Gastroesophageal sphincter (tissue), 4 donors: ENCODE results near the gene STAP2. TPM values are rescaled to one million over a fixed set of nuclear protein-coding genes. Genes with fewer than 3 reads are reported as not detected.

Experiments used
- ATAC-seq: fragments of 150-250 bp; one replicate; pipeline ENCODE4 v1.9.1; 2016; ENCODE audit warnings: mild to moderate bottlenecking, moderate library complexity
- H3K27ac ChIP-seq, 4 donors: fragments of 200-600 bp; sonication (generic) in 3 of 4; 1 replicate in 3 of 4; 2 replicates in 1 of 4; pipeline ENCODE4 v1.5.1; 2016 to 2019
- H3K27me3 ChIP-seq: fragments of 200-600 bp; sonication (generic); one replicate; pipeline ENCODE4 v1.5.1; 2019
- H3K36me3 ChIP-seq, 2 donors: fragments of 200-600 bp; sonication (generic); one replicate each; pipeline ENCODE4 v1.5.1; 2019; ENCODE audit warnings: control low read depth in 1 of 2
- H3K4me1 ChIP-seq, 3 donors: fragments of 200-600 bp; sonication (generic); 1 replicate in 2 of 3; 2 replicates in 1 of 3; pipeline ENCODE4 v1.5.1; 2016 to 2019; ENCODE audit warnings: control low read depth in 2 of 3
- H3K4me3 ChIP-seq, 2 donors: fragments of 200-600 bp; sonication (generic); one replicate each; pipeline ENCODE4 v1.5.1; 2019; ENCODE audit warnings: mild to moderate bottlenecking in 1 of 2, moderate library complexity in 1 of 2
- H3K9me3 ChIP-seq, 3 donors: fragments of 200-600 bp; sonication (generic); one replicate each; pipeline ENCODE4 v1.5.1; 2017 to 2019; ENCODE audit warnings: control low read depth in 2 of 3
- EP300 ChIP-seq: sonication (generic); formaldehyde crosslinking; IDR thresholded peaks from one replicate; pipeline ENCODE4 v1.6.1; 2017; ENCODE audit warnings: antibody characterized with exemption, mild to moderate bottlenecking
- POLR2A ChIP-seq, 2 donors: fragments of 450-650 bp; IDR thresholded peaks; one replicate each; pipeline ENCODE4 v1.6.1; 2017; ENCODE audit warnings: antibody characterized with exemption in 2 of 2, mild to moderate bottlenecking in 2 of 2, moderate library complexity in 1 of 2
- POLR2AphosphoS5 ChIP-seq: sonication (generic); formaldehyde crosslinking; IDR thresholded peaks from one replicate; pipeline ENCODE4 v1.6.1; 2017; ENCODE audit warnings: antibody characterized with exemption
- WGBS, 2 donors: methylation state at CpG; one replicate each; pipeline ENCODE4 v1.1.5; 2018; ENCODE audit warnings: low coverage in 1 of 2; 5-methylcytosine and 5-hydroxymethylcytosine counted together
- total RNA-seq, 4 donors: library from RNA; depleted of rRNA; stranded (reverse); fragments of >200 nt; gene quantifications; one replicate each; pipeline ENCODE4 v1.1.0, GENCODE V29; 2016
- TF ChIP-seq, protein P1 (sequence below), 4 experiments: fragments of 200-600 bp in 2 of 4; fragments of 450-650 bp in 2 of 4; sonication (generic) in 1 of 4; IDR thresholded peaks; one replicate each; pipeline ENCODE4 v1.5.1; 2017 to 2019; ENCODE audit warnings: antibody characterized with exemption in 4 of 4, mild to moderate bottlenecking in 2 of 4, moderate library complexity in 2 of 4

Gene STAP2, protein sequence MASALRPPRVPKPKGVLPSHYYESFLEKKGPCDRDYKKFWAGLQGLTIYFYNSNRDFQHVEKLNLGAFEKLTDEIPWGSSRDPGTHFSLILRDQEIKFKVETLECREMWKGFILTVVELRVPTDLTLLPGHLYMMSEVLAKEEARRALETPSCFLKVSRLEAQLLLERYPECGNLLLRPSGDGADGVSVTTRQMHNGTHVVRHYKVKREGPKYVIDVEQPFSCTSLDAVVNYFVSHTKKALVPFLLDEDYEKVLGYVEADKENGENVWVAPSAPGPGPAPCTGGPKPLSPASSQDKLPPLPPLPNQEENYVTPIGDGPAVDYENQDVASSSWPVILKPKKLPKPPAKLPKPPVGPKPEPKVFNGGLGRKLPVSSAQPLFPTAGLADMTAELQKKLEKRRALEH
- 1 to 10 TPM in 3 of 4 donors, not detected in 1; 1.4 to 5.6 (median 4.9) TPM for total RNA-seq

DNA sequence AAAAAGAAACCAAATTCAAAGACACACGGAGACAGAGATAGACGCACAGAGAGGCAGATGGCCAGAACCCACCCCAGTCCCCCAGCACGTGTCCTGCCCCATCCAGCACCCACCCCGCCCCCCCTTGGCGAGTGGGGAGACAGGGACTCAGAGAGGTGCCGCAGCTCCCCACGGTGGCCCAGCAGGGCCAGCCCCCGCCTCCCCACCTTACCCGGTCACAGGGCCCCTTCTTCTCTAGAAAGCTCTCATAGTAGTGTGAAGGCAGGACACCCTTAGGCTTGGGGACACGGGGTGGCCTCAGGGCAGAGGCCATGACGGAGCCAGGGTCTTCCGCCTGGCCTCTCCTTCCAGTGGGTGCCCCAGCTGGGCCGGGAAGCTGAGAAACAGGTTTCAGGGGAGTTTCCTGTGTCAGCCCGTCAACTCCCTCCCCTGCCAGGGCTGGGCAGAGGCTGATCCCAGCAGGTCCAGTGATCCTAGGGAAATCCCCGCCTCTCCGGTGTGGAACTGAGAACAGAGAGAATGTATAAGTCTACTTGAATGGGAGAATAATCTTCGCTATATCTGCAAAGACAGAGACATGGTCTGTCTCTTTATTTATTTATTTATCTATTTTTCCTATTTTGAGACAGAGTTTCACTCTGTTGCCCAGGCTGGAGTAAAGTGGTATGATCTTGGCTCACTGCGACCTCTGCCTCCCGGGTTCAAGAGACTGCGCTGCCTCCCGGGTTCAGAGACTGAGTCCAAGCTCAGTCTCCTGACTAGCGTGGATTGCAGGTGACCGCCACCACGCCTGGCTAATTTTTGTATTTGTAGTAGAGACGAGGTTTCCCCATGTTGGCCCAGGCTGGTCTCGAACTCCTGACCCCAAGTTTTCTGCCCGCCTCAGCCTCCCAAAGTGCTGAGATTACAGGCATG lies at the start of gene STAP2:
Gene STAP2, minus strand, starts transcription at position 387 of the 915 bp plus-strand sequence. Its CDS starts 74 bp downstream, at position 313.
- H3K27ac ChIP-seq, result peak within 1 kb of the TSS in 3 of 4 donors; percentile 2 to 57 (median 43)
- no peaks in the 10 kb centered on the region for H3K27me3 ChIP-seq
- TF ChIP-seq, protein P1, sequence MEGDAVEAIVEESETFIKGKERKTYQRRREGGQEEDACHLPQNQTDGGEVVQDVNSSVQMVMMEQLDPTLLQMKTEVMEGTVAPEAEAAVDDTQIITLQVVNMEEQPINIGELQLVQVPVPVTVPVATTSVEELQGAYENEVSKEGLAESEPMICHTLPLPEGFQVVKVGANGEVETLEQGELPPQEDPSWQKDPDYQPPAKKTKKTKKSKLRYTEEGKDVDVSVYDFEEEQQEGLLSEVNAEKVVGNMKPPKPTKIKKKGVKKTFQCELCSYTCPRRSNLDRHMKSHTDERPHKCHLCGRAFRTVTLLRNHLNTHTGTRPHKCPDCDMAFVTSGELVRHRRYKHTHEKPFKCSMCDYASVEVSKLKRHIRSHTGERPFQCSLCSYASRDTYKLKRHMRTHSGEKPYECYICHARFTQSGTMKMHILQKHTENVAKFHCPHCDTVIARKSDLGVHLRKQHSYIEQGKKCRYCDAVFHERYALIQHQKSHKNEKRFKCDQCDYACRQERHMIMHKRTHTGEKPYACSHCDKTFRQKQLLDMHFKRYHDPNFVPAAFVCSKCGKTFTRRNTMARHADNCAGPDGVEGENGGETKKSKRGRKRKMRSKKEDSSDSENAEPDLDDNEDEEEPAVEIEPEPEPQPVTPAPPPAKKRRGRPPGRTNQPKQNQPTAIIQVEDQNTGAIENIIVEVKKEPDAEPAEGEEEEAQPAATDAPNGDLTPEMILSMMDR (IDR thresholded peaks at IDR 0.05), result no peak
- TF ChIP-seq POLR2AphosphoS5, result no peak
- no peak for TF ChIP-seq EP300
- TF ChIP-seq POLR2A (IDR thresholded peaks at IDR 0.05), result no peak
- no peaks in the 10 kb centered on the region for H3K9me3 ChIP-seq
- H3K36me3 ChIP-seq, result no peaks in the 10 kb centered on the region
- ATAC-seq, result no peak
- peak within 1 kb of the TSS; percentile 26 to 48 for H3K4me3 ChIP-seq
- H3K4me1 ChIP-seq, result peaks cover 0 to 20% (median 3%) of the 10 kb centered on the region in 3 donors
- WGBS, 2 donors, result 58 to 92% methylated on average over 7 to 16 of the region's 27 CpGs

DNA sequence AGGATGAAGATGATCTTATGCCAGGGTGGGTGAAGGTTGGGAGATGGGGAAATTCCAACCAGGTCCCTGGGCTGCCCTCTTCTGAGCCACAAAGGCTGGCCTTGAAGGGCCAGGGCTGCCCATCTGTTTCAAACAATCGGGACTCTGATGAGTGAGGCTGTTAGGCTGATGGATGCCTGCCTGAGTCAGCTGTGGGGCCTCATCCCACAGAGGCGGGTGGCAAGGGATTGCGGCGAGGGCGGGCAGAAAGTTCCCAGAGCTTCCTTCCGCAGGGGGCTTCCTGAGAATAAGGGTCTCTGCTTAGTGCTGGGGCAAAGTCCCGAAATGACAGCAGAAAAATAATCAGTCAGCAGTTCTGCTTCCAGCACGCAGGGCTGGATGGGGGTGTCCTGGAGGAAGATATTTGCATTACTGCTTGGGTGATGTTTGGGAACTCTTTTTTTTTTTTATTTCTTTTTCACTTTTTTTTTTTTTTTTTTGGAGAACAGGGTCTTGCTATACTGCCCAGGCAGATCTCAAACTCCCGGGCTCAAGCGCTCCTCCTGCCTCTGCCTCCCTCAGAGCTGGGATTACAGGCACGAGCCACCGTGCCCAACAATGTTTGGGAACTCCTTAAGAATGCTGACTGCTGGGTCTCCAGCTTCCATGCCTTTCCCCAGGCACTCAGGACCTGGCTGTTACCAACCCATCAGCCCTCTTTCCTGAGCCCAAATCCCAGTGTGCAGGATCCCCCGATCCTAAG lies 47.6 kb upstream of the STAP2 start:
- ATAC-seq, result no peak
- Histone ChIP-seq H3K9me3 (no peaks in the 10 kb centered on the region), H3K27ac (peak overlapping the region in 2 of 4 donors; percentile 1 to 39)

DNA sequence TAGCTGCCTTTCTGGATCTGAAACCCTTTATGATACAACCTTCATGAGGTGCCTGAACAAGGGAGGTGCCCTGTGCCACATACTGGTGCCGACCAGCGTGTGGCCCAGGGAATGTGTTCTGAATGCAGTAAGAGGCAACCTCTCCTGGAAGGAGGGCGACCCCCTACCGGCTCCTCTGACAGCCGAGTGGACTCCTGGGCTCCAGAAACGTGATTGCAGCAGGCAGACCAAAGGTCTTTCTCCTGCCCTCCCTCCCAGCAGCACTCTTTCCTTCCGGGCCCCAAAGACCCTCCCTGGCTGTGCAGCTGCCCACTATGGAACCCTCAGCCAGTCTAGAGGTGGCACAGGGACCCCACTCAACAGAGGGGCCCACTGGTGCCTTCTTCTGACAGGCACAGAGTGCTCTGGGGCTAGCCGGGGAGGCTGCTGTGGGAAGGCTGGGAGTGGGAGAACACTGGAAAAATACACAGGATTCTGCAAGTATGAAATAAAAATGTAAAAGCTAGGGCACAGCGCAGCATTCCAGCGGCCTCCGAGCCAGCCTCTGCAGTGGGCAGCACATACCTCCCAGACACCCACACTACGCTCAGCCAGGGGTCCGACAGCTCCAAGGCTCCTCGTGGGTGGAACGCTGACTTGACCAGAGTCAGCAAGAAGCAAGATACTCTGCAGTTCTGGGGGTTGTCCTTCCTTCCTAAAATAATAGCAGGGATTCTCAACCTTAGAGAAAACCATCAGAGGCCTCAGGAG lies 46.8 kb upstream of the STAP2 start:
- no peak overlapping the region for H3K4me3 ChIP-seq
- H3K27me3 ChIP-seq, result no peaks in the 10 kb centered on the region
- H3K9me3 ChIP-seq, result no peaks in the 10 kb centered on the region
- peaks cover 10 to 71% (median 32%) of the 10 kb centered on the region in 3 donors for H3K4me1 ChIP-seq
- no peak for ATAC-seq
- 90% methylated on average over 4 of the region's 15 CpGs; no CpG with 5 or more reads in 1 of the 2 donors for WGBS, 2 donors
- TF ChIP-seq POLR2AphosphoS5 (no peak), EP300 (no peak), POLR2A (IDR thresholded peaks at IDR 0.05) (no peak)
- TF ChIP-seq, protein P1 (IDR thresholded peaks at IDR 0.05), result no peak
- H3K36me3 ChIP-seq, result peaks cover 0 to 21% of the 10 kb centered on the region in 2 donors
- peak overlapping the region in 3 of 4 donors; percentile 1 to 43 (median 39) for H3K27ac ChIP-seq

More for the DNA sequence above, 47.6 kb upstream of the STAP2 start:
- peaks cover 10 to 71% (median 36%) of the 10 kb centered on the region in 3 donors for H3K4me1 ChIP-seq
- WGBS, 2 donors, result 81 to 92% methylated on average over 2 to 8 of the region's 13 CpGs
- H3K27me3 ChIP-seq, result no peaks in the 10 kb centered on the region
- no peak for TF ChIP-seq POLR2AphosphoS5
- TF ChIP-seq POLR2A (IDR thresholded peaks at IDR 0.05), result no peak
- TF ChIP-seq, protein P1 (IDR thresholded peaks at IDR 0.05), result peak in 1 of 4 experiments; percentile 20
- H3K36me3 ChIP-seq, result peaks cover 0 to 21% of the 10 kb centered on the region in 2 donors
- no peak overlapping the region for H3K4me3 ChIP-seq

DNA sequence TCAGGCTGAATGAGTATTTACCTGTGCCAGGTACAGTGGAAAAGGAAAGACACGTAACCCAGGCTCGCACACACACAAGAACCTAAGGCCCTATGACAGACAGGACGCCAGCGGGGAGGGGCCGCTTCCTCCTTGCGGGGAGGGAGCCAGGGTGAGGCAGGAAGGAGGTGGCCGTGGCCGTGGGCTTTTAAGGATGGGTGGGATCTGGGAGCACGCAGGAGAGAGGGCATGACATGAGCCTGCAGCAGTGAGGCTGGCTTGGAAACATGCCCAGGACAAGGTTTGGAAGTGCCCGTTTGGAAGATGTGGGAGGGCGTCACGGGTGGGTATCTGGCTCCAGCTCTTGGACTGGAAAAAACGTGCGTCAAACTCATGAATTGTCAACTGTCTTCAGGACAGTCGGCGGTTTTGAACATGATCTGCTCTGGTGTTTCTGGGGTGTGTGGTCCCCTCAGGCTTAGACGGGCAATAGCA lies 41.7 kb upstream of the STAP2 start:
- H3K4me1 ChIP-seq, result peaks cover 7 to 74% (median 43%) of the 10 kb centered on the region in 3 donors

More for the DNA sequence above, 41.7 kb upstream of the STAP2 start:
- 15 to 26% methylated on average over 4 to 12 of the region's 17 CpGs for WGBS, 2 donors
- peaks cover 0 to 16% of the 10 kb centered on the region in 2 donors for H3K36me3 ChIP-seq
- H3K27ac ChIP-seq, result peak overlapping the region in 3 of 4 donors; percentile 48 to 68 (median 59)
- ATAC-seq, result peak; percentile 32
- no peaks in the 10 kb centered on the region for H3K9me3 ChIP-seq
- H3K27me3 ChIP-seq, result no peaks in the 10 kb centered on the region
- no peak overlapping the region for H3K4me3 ChIP-seq
- no peak for TF ChIP-seq POLR2AphosphoS5
- TF ChIP-seq, protein P1 (IDR thresholded peaks at IDR 0.05), result no peak
- TF ChIP-seq EP300, result no peak
- TF ChIP-seq POLR2A (IDR thresholded peaks at IDR 0.05), result no peak
